Brain microvascular endothelial cell (primary cell): Measurements from ENCODE around the gene KTI12.
A peak's percentile ranks its signal among the peaks of the same experiment; 100 is the strongest.
"Not testable (repeated sequence)": the region's sequence is repeated elsewhere in the genome, so short reads cannot be mapped to it uniquely, and the experiment has no call there.

Source experiments
- DNase-seq: peaks from one replicate; pipeline ENCODE4 v3.0.0-alpha.2; 2020
- H3K27ac ChIP-seq: fragments of 250-450 bp; sonication (Bioruptor Pico); 2 replicates; pipeline ENCODE4 v1.5.1; 2020; ENCODE audit warnings: mild to moderate bottlenecking, moderate library complexity
- H3K27me3 ChIP-seq: fragments of 250-450 bp; sonication (Bioruptor Pico); replicated peaks from 2 replicates; pipeline ENCODE4 v1.5.1; 2020; ENCODE audit warnings: mild to moderate bottlenecking
- H3K36me3 ChIP-seq: fragments of 250-450 bp; sonication (Bioruptor Pico); replicated peaks from 2 replicates; pipeline ENCODE4 v1.5.1; 2020; ENCODE audit warnings: mild to moderate bottlenecking
- H3K4me3 ChIP-seq: 2 replicates; pipeline ENCODE4 v1.5.1; 2011; ENCODE audit warnings: low read depth, mild to moderate bottlenecking, control low read depth, low read length, moderate library complexity
- CTCF ChIP-seq: IDR thresholded peaks from 2 replicates; pipeline ENCODE4 v1.5.1; 2011; ENCODE audit warnings: low read depth, mild to moderate bottlenecking, moderate library complexity, low read length, control low read depth, inconsistent platforms; ENCODE audit errors: missing control alignments
- in situ Hi-C: cut with HindIII; loops from 2 replicates; pipeline ENCODE4 v1.10.0; 2017; ENCODE audit warnings: low sequenced_read_pairs, low pct_ligation_motif_present

The KTI12 gene

GRCh38 chr1:52032124-52032784 lies 1.4 kb downstream of the KTI12 start:
- TF ChIP-seq CTCF = no peak
- H3K27ac ChIP-seq = peak overlapping the region; percentile 96

GRCh38 chr1:52028839-52029238 lies 4.8 kb downstream of the KTI12 start:
- H3K36me3 ChIP-seq, H3K4me3 ChIP-seq, DNase-seq, H3K27me3 ChIP-seq, in situ Hi-C loops, H3K27ac ChIP-seq: not testable (repeated sequence)

More at GRCh38 chr1:52032124-52032784, 1.4 kb downstream of the KTI12 start:
- Histone ChIP-seq H3K36me3 (no peaks in the 10 kb centered on the region), H3K4me3 (peak overlapping the region; percentile 99), H3K27me3 (no peaks in the 10 kb centered on the region)
- DNase-seq = no peak
- in situ Hi-C loops = no loop called here

GRCh38 chr1:52028328-52028727 lies 5.3 kb downstream of the KTI12 start:
- in situ Hi-C loops = no loop called here
- no peak for TF ChIP-seq CTCF

GRCh38 chr1:52026278-52026677 lies 7.3 kb downstream of the KTI12 start:
- Histone ChIP-seq H3K27ac (no peak overlapping the region), H3K4me3 (no peak overlapping the region), H3K36me3 (peaks cover 24% of the 10 kb centered on the region), H3K27me3 (no peaks in the 10 kb centered on the region)
- DNase-seq = no peak
- TF ChIP-seq CTCF = no peak
- in situ Hi-C loops = no loop called here

More at GRCh38 chr1:52028328-52028727, 5.3 kb downstream of the KTI12 start:
- Histone ChIP-seq H3K27me3 (no peaks in the 10 kb centered on the region), H3K4me3 (no peak overlapping the region), H3K27ac (no peak overlapping the region), H3K36me3 (peaks cover 11% of the 10 kb centered on the region)
- DNase-seq = no peak

GRCh38 chr1:52022133-52022532 lies 11.5 kb downstream of the KTI12 start:
- Histone ChIP-seq H3K36me3 (peaks cover 31% of the 10 kb centered on the region), H3K27ac (no peak overlapping the region), H3K4me3 (no peak overlapping the region), H3K27me3 (no peaks in the 10 kb centered on the region)
- no peak for DNase-seq
- no peak for TF ChIP-seq CTCF
- in situ Hi-C loops = no loop called here

- H3K4me3 ChIP-seq = no peak overlapping the region
These were observed 25.4 kb downstream of the KTI12 start for GRCh38 chr1:52008071-52008809.

More at GRCh38 chr1:52008071-52008809, 25.4 kb downstream of the KTI12 start:
- Histone ChIP-seq H3K27me3 (no peaks in the 10 kb centered on the region), H3K36me3 (no peaks in the 10 kb centered on the region), H3K27ac (no peak overlapping the region)
- no peak for TF ChIP-seq CTCF
- in situ Hi-C loops = no loop called here
- DNase-seq = no peak
